GM20000 (cell line): Measurements from ENCODE around the gene GGNBP2.

Experiments used
- DNase-seq: peaks from one replicate; pipeline ENCODE4 v3.0.0; 2012; ENCODE audit warnings: low spot score
- TF ChIP-seq, protein P1 (sequence below): IDR thresholded peaks from 2 replicates; pipeline ENCODE4 v1.5.1; 2012; ENCODE audit warnings: mild to moderate bottlenecking, control low read depth; ENCODE audit errors: extremely low read depth, missing control alignments

Gene GGNBP2

DNA sequence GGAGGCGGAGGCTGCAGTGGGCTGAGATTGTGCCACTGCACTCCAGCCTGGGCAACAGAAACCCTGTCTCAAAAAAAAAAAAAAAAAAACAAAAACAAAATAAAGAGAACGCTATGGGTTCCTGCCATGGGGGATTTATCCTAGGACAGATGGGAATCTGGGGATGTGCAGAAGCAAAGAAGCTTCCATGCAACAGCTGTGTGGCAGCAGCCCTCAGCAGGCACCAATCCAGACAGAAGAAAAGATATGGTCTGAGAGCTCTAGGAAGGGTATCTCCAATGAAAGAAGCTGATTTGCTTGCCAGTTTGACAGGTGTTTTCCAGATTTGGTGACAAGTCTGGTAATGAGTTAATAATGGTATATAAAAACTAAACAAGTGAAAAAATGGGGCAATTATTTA lies 21.6 kb upstream of the GGNBP2 start:
- no peak for DNase-seq
- TF ChIP-seq, protein P1, sequence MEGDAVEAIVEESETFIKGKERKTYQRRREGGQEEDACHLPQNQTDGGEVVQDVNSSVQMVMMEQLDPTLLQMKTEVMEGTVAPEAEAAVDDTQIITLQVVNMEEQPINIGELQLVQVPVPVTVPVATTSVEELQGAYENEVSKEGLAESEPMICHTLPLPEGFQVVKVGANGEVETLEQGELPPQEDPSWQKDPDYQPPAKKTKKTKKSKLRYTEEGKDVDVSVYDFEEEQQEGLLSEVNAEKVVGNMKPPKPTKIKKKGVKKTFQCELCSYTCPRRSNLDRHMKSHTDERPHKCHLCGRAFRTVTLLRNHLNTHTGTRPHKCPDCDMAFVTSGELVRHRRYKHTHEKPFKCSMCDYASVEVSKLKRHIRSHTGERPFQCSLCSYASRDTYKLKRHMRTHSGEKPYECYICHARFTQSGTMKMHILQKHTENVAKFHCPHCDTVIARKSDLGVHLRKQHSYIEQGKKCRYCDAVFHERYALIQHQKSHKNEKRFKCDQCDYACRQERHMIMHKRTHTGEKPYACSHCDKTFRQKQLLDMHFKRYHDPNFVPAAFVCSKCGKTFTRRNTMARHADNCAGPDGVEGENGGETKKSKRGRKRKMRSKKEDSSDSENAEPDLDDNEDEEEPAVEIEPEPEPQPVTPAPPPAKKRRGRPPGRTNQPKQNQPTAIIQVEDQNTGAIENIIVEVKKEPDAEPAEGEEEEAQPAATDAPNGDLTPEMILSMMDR, result no peak

DNA sequence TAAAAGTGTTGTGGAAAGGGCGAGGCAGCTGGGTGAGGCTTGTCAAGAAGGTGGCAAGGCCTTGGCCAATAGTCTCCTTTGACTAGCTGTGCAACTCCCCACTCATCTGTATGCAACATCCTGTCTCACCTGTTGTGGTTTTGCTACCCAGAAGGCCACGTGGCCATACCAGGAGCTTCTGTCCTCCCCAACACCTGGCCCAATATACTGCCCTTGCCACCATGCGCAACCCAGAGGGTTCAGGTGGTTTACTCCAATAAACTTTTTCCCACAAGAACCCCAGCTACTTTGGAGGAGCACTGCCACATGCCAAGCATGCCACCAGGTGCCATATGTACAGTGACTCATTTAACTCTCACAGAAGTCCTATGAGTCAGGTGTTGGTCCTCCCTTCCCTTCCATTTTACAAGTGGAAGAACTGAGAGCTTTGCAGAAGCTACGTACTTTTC lies 20.3 kb upstream of the GGNBP2 start:
- TF ChIP-seq, protein P1, result no peak
- no peak for DNase-seq

GRCh38 chr17:36525113-36525512 lies 19.6 kb upstream of the GGNBP2 start:
- no peak for DNase-seq
- TF ChIP-seq, protein P1, result no peak

DNA sequence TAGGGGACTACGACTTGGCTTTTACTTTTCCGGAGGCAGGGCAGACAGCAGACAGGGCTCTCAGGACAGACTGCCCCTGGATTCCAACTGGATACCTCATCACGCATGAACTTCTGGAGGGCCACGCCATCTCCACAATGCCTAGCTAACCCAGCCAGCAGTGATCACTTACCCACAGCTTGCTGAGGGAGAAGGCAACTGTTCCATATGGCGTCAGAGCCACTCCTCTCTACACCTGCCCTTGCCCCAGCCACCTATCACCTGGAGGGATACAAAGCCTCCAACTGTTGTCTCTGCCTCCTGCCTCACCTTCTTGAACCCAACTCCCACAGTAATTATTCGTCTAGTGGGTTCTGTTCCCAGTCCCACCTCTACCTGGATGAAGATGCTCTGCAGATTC lies 18.8 kb upstream of the GGNBP2 start:
- no peak for DNase-seq
- TF ChIP-seq, protein P1, result no peak

GRCh38 chr17:36527621-36528250 lies 17.0 kb upstream of the GGNBP2 start:
- TF ChIP-seq, protein P1, result no peak
- DNase-seq, result no peak

GRCh38 chr17:36529121-36529520 lies 15.6 kb upstream of the GGNBP2 start:
- no peak for DNase-seq
- TF ChIP-seq, protein P1, result no peak

- TF ChIP-seq, protein P1, result no peak
- no peak for DNase-seq
Measured at GRCh38 chr17:36532435-36532975, 12.2 kb upstream of the GGNBP2 start.
